Activated T-helper 2 cell treated with anti-CD3 and anti-CD28 coated beads, Interferon-gamma antibody, Interleukin-2, Interleukin-4, amounts not matched to agents 10 μg/mL and 5 μg/mL and 100 μg/mL, durations not matched to agents 14 hours and 24 hours and 36 hours (primary cell): Measurements from ENCODE around the gene SEMG2. TPM values are rescaled to one million over a fixed set of nuclear protein-coding genes. Genes with fewer than 3 reads are reported as not detected.

ENCODE experiments used
- DNase-seq: peaks from one replicate; pipeline ENCODE4 v3.0.0; 2021; ENCODE audit warnings: low spot score
- H3K27ac Mint-ChIP-seq: one replicate; pipeline ENCODE4 v1.8.0; 2021; ENCODE audit warnings: mixed read lengths
- H3K27me3 Mint-ChIP-seq: one replicate; pipeline ENCODE4 v1.8.0; 2021; ENCODE audit warnings: low read depth, mixed read lengths
- H3K36me3 Mint-ChIP-seq: one replicate; pipeline ENCODE4 v1.8.0; 2021; ENCODE audit warnings: low read depth, mixed read lengths
- H3K4me1 Mint-ChIP-seq: one replicate; pipeline ENCODE4 v1.8.0; 2021; ENCODE audit warnings: low read depth, mixed read lengths
- H3K4me3 Mint-ChIP-seq: one replicate; pipeline ENCODE4 v1.8.0; 2021; ENCODE audit warnings: low read depth, mild to moderate bottlenecking, moderate library complexity, mixed read lengths
- H3K9me3 Mint-ChIP-seq: one replicate; pipeline ENCODE4 v1.8.0; 2021; ENCODE audit warnings: mixed read lengths
- intact Hi-C: fragments of 100-400 bp; cut with micrococcal nuclease; formaldehyde crosslinking; loops from one replicate; pipeline ENCODE4 v1.15.1; 2023
- total RNA-seq: library from RNA; stranded (reverse); gene quantifications from 2 replicates; pipeline ENCODE4 v1.2.3, GENCODE V29; 2022

SEMG2 gene
- total RNA-seq, 1 donor from 2014 or later, result not detected

- Mint-ChIP-seq H3K36me3 (no peaks in the 10 kb centered on the region), H3K4me3 (no peak overlapping the region), H3K4me1 (no peaks in the 10 kb centered on the region), H3K27me3 (peaks cover 58% of the 10 kb centered on the region), H3K9me3 (no peaks in the 10 kb centered on the region), H3K27ac (no peak overlapping the region)
- no peak for DNase-seq
- intact Hi-C loops, result no loop called here
These were observed 26.7 kb downstream of the SEMG2 start for GRCh38 chr20:45247865-45248264.

DNA sequence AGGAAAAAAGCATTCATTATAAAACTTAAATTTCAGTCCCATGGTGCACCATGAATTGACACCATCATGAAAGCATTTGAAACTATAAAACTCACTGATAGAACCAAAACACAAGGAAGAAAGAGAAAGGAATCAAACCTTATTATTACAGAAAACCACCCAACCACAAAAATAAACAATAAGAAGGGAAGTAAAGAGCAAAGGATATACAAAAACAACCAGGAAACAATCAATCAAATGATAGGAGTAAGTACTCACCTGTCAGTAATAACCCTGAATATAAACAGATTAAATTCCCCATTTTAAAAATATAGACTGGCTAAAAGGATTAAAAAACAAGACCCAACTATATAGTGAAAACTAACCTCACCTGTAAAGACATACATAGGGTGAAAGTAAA, 27.4 kb downstream of the SEMG2 start:
- no peak overlapping the region for H3K27ac Mint-ChIP-seq
- H3K9me3 Mint-ChIP-seq, result no peaks in the 10 kb centered on the region
- intact Hi-C loops, result no loop called here
- no peaks in the 10 kb centered on the region for H3K4me1 Mint-ChIP-seq
- H3K36me3 Mint-ChIP-seq, result no peaks in the 10 kb centered on the region
- DNase-seq, result no peak
- peaks cover 51% of the 10 kb centered on the region for H3K27me3 Mint-ChIP-seq
- H3K4me3 Mint-ChIP-seq, result no peak overlapping the region

- peaks cover 39% of the 10 kb centered on the region for H3K27me3 Mint-ChIP-seq
- H3K4me3 Mint-ChIP-seq, result no peak overlapping the region
- intact Hi-C loops, result no loop called here
- H3K36me3 Mint-ChIP-seq, result no peaks in the 10 kb centered on the region
- H3K4me1 Mint-ChIP-seq, result peaks cover 4% of the 10 kb centered on the region
- no peaks in the 10 kb centered on the region for H3K9me3 Mint-ChIP-seq
- no peak for DNase-seq
- H3K27ac Mint-ChIP-seq, result no peak overlapping the region
These were observed 30.8 kb downstream of the SEMG2 start for GRCh38 chr20:45251884-45252560.

DNA sequence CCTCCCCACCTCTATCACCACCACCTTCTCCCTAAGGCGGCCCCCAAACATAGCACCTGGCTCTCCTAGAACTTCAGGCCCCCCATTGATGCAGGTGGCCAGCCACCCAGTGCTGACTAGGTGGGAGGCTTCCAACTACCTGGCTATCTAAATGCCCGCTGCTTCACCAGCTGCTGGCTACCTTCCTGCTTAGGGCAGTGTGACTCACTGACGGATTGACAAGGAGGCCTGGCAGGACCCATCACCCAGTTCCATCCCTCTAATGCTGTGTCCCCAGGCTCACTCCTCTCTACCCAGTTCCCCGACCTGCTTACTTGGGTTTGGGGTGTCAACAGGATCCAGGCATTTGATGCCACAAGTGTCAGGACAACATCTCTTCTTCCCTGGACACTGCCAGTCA, 32.1 kb downstream of the SEMG2 start:
- H3K27ac Mint-ChIP-seq, result no peak overlapping the region
- no peaks in the 10 kb centered on the region for H3K36me3 Mint-ChIP-seq
- peaks cover 4% of the 10 kb centered on the region for H3K4me1 Mint-ChIP-seq
- H3K9me3 Mint-ChIP-seq, result no peaks in the 10 kb centered on the region
- no peak overlapping the region for H3K4me3 Mint-ChIP-seq
- DNase-seq, result no peak
- H3K27me3 Mint-ChIP-seq, result peaks cover 35% of the 10 kb centered on the region
- intact Hi-C loops, result no loop called here

DNA sequence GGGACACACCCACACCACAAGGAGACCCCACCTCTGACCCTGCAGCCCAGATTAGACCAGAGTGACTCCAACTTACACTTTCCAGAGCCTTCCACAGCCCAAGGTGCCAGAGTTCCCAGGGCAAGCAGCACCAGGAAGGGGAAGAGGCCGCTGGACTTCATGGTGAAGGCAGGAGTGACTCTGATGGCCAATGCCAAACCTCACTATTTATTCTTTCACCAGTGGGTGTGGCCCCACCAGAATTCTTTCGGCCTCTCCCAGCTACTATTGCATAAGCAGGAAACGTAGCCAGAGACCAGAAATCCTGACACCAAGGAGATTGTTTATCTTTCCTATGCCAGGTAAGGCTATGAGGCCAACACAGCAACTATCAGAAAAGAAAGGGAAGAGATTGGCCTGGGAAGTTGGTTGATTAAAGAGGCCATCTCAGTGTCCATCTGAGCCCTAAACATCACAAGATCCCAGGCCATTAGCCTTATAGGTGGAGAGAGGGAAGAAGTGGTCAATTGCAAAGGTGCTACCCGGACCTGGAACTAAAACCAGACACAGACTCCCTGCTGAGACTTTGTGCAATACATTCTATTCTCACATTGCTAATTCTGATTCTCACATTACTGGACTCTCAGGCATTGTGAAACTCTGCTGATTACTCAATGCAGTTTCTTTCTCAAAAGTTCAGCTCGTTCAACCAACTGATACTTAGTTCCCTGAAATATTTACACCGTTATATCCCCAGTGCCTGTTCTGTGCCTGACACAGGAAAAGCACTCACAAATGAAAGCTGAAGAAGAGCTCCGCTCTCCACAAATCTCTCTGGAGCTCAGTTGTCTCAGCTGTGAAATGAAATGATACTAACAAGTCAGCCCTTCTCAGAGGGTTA, 33.5 kb downstream of the SEMG2 start, which contains the start of gene SLPI:
Gene SLPI (minus strand): TSS at position 182 of the 880 bp plus-strand sequence. CDS start 21 bp downstream, at position 161.
- H3K4me1 Mint-ChIP-seq, result peaks cover 4% of the 10 kb centered on the region
- peaks cover 27% of the 10 kb centered on the region for H3K27me3 Mint-ChIP-seq
- intact Hi-C loops, result no loop called here
- no peak for DNase-seq
- H3K27ac Mint-ChIP-seq, result no peak within 1 kb of the TSS
- H3K4me3 Mint-ChIP-seq, result no peak within 1 kb of the TSS
- H3K9me3 Mint-ChIP-seq, result no peaks in the 10 kb centered on the region
- H3K36me3 Mint-ChIP-seq, result no peaks in the 10 kb centered on the region

DNA sequence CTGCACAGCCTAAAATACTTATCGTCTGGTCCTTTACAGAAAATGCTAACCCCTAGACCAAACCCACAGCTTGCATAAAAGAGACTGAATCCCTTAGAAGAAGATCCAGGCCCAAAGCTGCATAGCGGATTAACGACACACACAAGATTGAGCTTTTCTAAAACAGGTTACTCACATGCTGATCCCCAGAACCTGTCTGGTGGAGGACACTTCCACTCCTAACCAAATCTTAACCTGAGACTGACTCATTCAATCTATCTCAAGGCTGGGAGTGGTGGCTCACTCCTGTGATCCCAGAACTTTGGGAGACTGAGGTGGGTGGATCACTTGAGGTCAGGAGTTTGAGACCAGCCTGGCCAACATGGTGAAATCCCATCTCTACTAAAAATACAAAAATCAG, 36.0 kb downstream of the SEMG2 start:
- no peak for DNase-seq
- peaks cover 17% of the 10 kb centered on the region for H3K27me3 Mint-ChIP-seq
- H3K4me1 Mint-ChIP-seq, result peaks cover 4% of the 10 kb centered on the region
- intact Hi-C loops, result no loop called here
- H3K27ac Mint-ChIP-seq, result no peak overlapping the region
- H3K4me3 Mint-ChIP-seq, result no peak overlapping the region
- H3K9me3 Mint-ChIP-seq, result no peaks in the 10 kb centered on the region
- no peaks in the 10 kb centered on the region for H3K36me3 Mint-ChIP-seq

DNA sequence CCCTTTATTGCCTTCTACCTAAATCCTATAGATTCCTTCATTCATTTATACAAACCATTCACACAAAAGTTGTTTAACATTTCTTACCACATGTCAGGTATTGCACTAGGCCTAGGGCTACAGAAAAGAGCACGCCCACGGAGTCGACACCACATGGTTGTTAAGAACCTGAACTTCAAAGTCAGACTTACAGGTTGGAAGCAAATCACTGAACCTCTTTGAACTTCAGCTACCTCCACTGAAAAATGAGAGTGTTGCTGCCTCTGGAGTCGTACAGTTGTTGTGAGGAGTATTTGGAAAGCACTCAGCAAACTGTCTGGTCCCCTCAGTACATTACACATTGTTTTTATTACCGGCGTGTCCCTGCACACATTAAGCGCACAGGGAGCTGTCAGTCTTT, 36.5 kb downstream of the SEMG2 start:
- Mint-ChIP-seq H3K27me3 (peaks cover 18% of the 10 kb centered on the region), H3K27ac (no peak overlapping the region)

DNA sequence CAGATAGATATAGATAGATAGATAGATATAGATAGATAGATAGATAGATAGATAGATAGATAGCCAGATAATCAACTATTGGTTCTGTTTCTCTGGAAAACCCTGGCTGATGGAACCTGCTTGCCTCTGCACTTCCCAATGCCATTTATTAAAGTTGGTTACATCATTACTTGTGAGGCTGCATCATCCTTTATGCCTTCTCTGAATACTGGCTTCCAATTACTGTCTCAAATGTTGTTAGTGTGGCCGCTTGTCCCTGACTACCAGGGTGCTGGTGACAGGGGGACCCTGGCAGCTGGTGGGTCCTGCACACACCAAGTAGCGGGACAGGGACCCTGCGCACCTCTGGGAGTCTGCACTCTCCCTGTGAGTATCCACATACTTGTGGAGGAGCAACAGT, 37.1 kb downstream of the SEMG2 start:
- DNase-seq, result no peak
- Mint-ChIP-seq H3K4me1 (peaks cover 4% of the 10 kb centered on the region), H3K27ac (no peak overlapping the region), H3K9me3 (no peaks in the 10 kb centered on the region), H3K27me3 (peaks cover 20% of the 10 kb centered on the region), H3K4me3 (no peak overlapping the region), H3K36me3 (no peaks in the 10 kb centered on the region)
- intact Hi-C loops, result no loop called here

More for the DNA sequence above, 36.5 kb downstream of the SEMG2 start:
- no peak for DNase-seq
- Mint-ChIP-seq H3K36me3 (no peaks in the 10 kb centered on the region), H3K4me3 (no peak overlapping the region), H3K9me3 (no peaks in the 10 kb centered on the region), H3K4me1 (peaks cover 4% of the 10 kb centered on the region)
- intact Hi-C loops, result no loop called here

- Mint-ChIP-seq H3K27ac (no peak overlapping the region), H3K4me1 (peaks cover 4% of the 10 kb centered on the region), H3K36me3 (no peaks in the 10 kb centered on the region), H3K4me3 (no peak overlapping the region), H3K9me3 (no peaks in the 10 kb centered on the region), H3K27me3 (peaks cover 22% of the 10 kb centered on the region)
- no peak for DNase-seq
- intact Hi-C loops, result no loop called here
These were observed 37.5 kb downstream of the SEMG2 start for GRCh38 chr20:45258664-45259063.

DNA sequence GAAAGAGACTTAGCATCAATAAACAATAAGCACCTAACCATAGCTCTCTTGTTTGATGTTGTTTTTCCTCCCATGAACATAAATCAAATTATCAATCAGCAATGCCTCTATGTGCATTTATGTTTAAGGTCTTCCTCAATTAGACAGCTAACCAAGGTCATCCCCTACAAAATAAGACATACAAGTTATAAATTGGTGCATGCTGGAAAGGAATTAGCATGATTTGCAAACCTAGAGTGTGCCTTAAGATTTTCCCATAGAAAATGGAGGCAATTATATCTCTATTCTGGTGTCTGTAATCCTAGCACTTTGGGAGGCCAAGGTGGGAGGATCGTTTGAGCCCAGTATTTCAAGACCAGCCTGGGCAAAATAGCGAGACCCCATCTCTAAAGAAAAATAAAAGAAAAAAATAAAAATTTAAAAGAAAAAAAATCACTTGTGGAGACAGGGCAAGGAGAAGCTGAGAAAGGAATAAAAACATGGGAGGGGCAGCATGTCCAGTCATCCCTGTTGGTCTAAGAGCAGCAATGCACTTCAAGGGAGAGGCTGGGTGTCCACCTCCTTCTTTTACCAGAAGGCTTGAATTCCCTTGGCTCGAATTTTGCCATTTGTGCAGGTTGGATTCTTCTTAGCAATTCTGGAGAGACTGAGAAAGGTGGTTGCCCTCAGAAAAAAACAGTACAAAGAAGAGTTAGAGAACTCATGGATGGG, 42.5 kb downstream of the SEMG2 start:
- Mint-ChIP-seq H3K36me3 (no peaks in the 10 kb centered on the region), H3K27me3 (peaks cover 33% of the 10 kb centered on the region), H3K27ac (no peak overlapping the region), H3K4me3 (no peak overlapping the region), H3K9me3 (no peaks in the 10 kb centered on the region), H3K4me1 (no peaks in the 10 kb centered on the region)
- no peak for DNase-seq
- intact Hi-C loops, result no loop called here

- intact Hi-C loops, result no loop called here
- Mint-ChIP-seq H3K4me3 (no peak overlapping the region), H3K4me1 (no peaks in the 10 kb centered on the region), H3K27ac (no peak overlapping the region), H3K36me3 (no peaks in the 10 kb centered on the region), H3K27me3 (peaks cover 46% of the 10 kb centered on the region), H3K9me3 (no peaks in the 10 kb centered on the region)
- no peak for DNase-seq
These were observed 45.8 kb downstream of the SEMG2 start for GRCh38 chr20:45266977-45267376.

DNA sequence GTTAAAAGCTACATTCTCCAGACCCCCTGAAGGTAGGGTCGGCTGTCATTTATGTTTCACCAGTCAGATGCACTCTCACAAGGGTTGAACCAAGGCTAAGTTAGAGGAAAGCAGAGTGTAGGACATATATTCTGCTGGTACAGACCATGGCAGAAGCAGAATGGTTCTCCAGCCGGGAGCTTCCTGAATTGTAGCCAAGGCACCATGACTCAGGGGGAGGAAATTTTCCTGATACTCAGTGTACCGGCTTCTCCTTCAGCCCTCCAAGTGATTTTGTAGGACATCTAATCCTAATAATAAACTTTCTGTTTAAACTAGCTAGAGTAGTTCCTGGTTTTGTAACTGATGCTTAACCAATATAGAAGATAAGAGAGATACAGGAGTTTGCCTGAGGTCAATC, 47.4 kb downstream of the SEMG2 start:
- H3K27me3 Mint-ChIP-seq, result peaks cover 46% of the 10 kb centered on the region
- H3K36me3 Mint-ChIP-seq, result no peaks in the 10 kb centered on the region
- DNase-seq, result no peak

DNA sequence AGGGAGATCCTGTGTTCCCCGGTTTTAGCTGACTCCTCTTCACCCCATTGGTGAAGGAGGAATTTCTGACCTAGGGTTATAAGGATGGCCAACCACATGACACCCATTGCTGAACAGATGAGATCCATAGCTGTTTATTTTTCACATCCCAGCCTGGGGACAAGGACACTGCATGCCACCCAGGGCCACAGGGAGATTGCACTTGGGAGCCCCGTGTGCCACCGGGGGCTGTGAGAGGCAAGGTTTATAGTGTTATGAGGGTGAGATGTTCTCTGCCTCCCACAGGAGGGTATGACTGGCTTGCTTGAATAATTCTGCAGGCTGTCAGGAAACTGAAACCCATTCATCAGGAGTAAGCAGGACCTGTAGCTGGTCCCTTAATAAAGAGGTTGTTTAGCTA, 47.9 kb downstream of the SEMG2 start:
- Mint-ChIP-seq H3K4me3 (no peak overlapping the region), H3K36me3 (no peaks in the 10 kb centered on the region), H3K4me1 (no peaks in the 10 kb centered on the region), H3K9me3 (no peaks in the 10 kb centered on the region), H3K27ac (no peak overlapping the region), H3K27me3 (peaks cover 47% of the 10 kb centered on the region)
- no peak for DNase-seq
- intact Hi-C loops, result no loop called here

More for the DNA sequence above, 47.4 kb downstream of the SEMG2 start:
- Mint-ChIP-seq H3K9me3 (no peaks in the 10 kb centered on the region), H3K4me1 (no peaks in the 10 kb centered on the region), H3K4me3 (no peak overlapping the region), H3K27ac (no peak overlapping the region)
- intact Hi-C loops, result no loop called here
